ENCODE results near the gene RASGRP1.

RASGRP1 gene

GRCh38 chr15:38565287-38565670 lies 665 bp upstream of the RASGRP1 start:
- Mint-ChIP-seq H3K27ac (no peak overlapping the region), H3K9me3 (peaks cover under 1% of the 10 kb centered on the region), H3K36me3 (ENCODE audit: low read depth) (no peaks in the 10 kb centered on the region), H3K27me3 (ENCODE audit: low read depth) (peaks cover 71% of the 10 kb centered on the region), H3K4me1 (peaks cover 4% of the 10 kb centered on the region), H3K4me3 (peak overlapping the region; percentile 84 to 86 (median 84))
- TF ChIP-seq CTCF (IDR thresholded peaks at IDR 0.05; ENCODE audit: unreplicated experiment in 3 of 3) = no peak

DNA sequence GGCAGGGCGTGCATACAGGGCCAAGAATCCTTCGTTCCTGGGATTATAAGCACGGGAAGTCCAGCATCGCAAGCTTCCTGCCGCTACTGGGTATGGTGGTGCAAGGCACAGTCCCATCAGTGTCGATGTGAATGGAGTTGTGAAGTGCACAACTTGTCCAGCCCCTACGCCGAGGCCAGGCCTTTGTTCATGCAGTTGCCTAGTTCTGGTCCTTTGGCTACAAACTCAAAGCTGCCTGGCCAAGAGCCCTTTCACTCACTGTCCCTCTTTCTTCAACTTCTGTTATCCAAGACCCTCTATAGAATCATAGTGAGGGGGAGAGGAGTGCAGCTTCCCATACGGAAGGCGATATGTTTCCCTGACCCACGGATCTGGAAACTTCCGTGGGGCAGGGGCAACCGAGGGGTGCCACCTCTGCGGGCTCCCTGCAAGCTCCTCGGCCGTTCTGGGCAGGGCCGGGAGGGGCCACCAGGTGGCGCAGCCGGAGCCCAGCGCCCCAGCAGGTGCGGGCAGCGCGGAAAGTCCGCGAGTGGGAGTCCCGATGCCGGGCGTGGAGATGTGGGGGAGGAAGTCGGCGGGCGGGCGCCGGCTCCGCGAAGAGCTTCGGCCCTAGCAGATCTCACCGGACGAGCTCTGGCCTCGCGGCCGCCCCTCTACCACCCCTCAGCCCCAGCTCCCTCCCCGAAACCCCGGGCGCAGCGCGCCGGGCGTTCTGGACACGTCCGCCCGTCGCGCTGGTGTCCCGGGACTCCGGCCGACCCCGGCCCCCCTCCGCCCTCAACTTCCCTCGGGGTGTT lies 693 bp downstream of the RASGRP1 start:
- Mint-ChIP-seq H3K4me1 (peaks cover 16% of the 10 kb centered on the region), H3K27ac (peak overlapping the region in 1 of 3 experiments; percentile 73), H3K36me3 (ENCODE audit: low read depth) (no peaks in the 10 kb centered on the region), H3K4me3 (peak overlapping the region; percentile 82 to 86 (median 84)), H3K27me3 (ENCODE audit: low read depth) (peaks cover 71% of the 10 kb centered on the region), H3K9me3 (no peaks in the 10 kb centered on the region)
- peak; percentile 88 to 96 (median 90) for TF ChIP-seq CTCF (IDR thresholded peaks at IDR 0.05; ENCODE audit: unreplicated experiment in 3 of 3)

DNA sequence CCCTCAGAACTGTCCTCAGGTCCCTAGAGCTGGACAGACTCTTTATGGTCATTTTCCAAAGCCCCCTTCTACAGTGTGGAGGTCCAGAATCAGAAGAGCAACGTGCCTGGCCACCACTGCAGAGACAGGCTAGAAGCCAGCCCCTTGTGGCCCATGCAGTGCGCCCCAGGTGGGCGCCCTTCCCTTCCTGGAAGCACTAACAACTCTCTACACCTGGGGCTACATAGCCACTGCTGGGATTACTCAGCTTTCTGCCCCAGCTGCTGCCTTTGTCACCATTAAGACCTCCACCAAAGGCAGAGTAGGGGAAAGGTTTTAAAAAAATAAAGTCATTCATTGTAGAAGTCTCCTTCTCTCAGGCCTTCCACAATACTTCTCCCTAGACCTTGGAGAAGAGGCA lies 2.3 kb downstream of the RASGRP1 start:
- Mint-ChIP-seq H3K4me3 (peak overlapping the region in 1 of 3 experiments; percentile 82), H3K4me1 (peaks cover 30% of the 10 kb centered on the region), H3K9me3 (no peaks in the 10 kb centered on the region), H3K36me3 (ENCODE audit: low read depth) (no peaks in the 10 kb centered on the region), H3K27me3 (ENCODE audit: low read depth) (peaks cover 58% of the 10 kb centered on the region), H3K27ac (no peak overlapping the region)
- TF ChIP-seq CTCF (IDR thresholded peaks at IDR 0.05; ENCODE audit: unreplicated experiment in 3 of 3) = no peak

DNA sequence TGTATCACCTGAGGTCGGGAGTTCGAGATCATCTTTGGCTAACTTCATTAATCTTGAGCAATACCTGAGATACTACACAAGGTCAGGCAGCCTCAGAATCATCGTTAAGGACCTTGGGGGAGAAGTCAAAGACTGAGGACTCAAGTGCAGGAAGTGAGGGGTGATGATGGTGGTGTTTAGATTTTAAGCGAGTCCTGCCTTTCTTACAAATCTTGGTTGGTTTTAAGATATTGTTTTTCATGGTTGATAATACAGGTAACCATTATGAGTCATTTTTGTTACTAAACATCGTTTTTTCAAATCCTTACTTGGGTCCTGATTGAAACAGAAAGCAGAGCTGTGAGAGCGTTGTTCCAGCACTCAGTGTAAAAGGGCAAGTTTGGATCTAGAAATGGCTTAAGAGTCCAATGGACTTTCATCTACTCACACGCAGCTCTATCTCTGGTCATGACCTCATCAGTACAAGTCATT lies 4.1 kb downstream of the RASGRP1 start:
- no peak overlapping the region for H3K4me3 Mint-ChIP-seq
- TF ChIP-seq CTCF (IDR thresholded peaks at IDR 0.05; ENCODE audit: unreplicated experiment in 3 of 3) = no peak
- no peaks in the 10 kb centered on the region for H3K36me3 Mint-ChIP-seq (ENCODE audit: low read depth)
- peaks cover 42% of the 10 kb centered on the region for H3K4me1 Mint-ChIP-seq
- H3K27ac Mint-ChIP-seq = no peak overlapping the region
- H3K9me3 Mint-ChIP-seq = no peaks in the 10 kb centered on the region
- peaks cover 41% of the 10 kb centered on the region for H3K27me3 Mint-ChIP-seq (ENCODE audit: low read depth)

DNA sequence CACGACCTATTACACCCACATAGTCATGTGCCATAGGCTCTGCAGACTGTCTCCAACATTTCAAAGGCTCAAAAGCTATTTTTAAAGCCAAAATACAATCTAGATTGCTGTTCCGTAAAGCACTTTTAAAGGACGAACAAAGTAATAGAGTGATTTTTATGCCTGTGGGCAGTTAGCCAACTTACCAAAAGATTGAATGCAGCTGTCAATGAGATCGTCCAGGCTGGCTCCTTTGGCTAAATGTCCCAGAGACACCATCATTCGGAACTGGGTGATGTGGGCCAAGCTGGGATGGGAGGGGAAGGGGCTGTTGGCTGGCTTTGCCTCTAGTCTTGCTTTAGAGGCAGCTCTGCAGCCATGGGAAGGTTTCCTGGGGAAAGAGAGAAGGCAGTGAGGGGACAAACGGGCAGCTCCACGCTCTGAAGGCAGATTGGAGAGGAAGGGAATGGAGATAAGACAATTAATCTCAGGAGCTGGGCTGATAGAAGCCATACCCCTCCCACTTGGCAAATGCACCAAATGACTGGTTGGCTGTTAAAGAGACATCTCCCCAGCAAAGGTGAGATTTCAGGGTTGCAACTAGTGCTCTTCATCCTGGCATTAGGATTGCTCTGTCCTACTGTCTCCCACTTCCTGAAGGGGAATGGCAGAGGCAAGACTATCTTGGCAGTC lies 4.8 kb downstream of the RASGRP1 start:
- H3K27me3 Mint-ChIP-seq (ENCODE audit: low read depth) = peaks cover 34% of the 10 kb centered on the region
- no peaks in the 10 kb centered on the region for H3K9me3 Mint-ChIP-seq
- H3K36me3 Mint-ChIP-seq (ENCODE audit: low read depth) = no peaks in the 10 kb centered on the region
- peak overlapping the region in 2 of 3 experiments; percentile 0 to 34 for H3K4me3 Mint-ChIP-seq
- H3K27ac Mint-ChIP-seq = peak overlapping the region; percentile 6 to 61 (median 9)
- no peak for TF ChIP-seq CTCF (IDR thresholded peaks at IDR 0.05; ENCODE audit: unreplicated experiment in 3 of 3)
- peaks cover 48% of the 10 kb centered on the region for H3K4me1 Mint-ChIP-seq
